Measurements from ENCODE around the gene CENPN. TPM values are rescaled to one million over a fixed set of nuclear protein-coding genes. Genes with fewer than 3 reads are reported as not detected.

Gene CENPN
- total RNA-seq, 1 experiment from 2014 or later, result 78.6 TPM

DNA sequence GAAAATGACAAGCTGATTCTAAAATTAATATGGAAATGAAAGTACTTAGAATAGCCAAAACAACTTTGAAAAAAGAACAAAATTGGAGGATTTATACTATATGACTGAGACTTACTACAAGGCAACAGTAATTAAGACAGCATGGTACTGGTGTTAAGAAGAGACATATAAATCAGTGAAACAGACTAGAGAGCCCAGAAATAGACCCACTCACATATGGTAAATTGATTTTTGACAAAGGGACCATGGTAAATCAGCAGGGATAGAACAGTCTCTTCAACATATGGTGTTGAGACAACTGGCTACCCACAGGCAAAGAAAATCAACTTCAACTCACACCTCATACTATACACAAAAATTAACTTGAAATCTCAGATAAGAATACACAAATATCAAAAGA lies 13.2 kb upstream of the CENPN start:
- Histone ChIP-seq H3K79me1 (ENCODE audit: insufficient read depth, low read depth, low read length, poor library complexity, severe bottlenecking) (peaks cover 7% of the 10 kb centered on the region), H3K56ac (ENCODE audit: insufficient read length, low read depth, low read length) (no peak overlapping the region), H3K4ac (ENCODE audit: low read depth, low read length) (no peak overlapping the region), H2BK120ac (ENCODE audit: low read depth, low read length, poor library complexity, severe bottlenecking) (no peak overlapping the region), H3K18ac (ENCODE audit: insufficient read length, low read depth, low read length) (no peak overlapping the region), H2AK5ac (ENCODE audit: insufficient read length, low read length) (no peak overlapping the region), H3K9ac (ENCODE audit: extremely low read depth, insufficient read length, low read length) (no peak overlapping the region), H3K14ac (ENCODE audit: insufficient read depth, low read length) (no peak overlapping the region), H2BK20ac (ENCODE audit: low read depth, low read length, poor library complexity, severe bottlenecking) (no peak overlapping the region), H3K4me2 (ENCODE audit: insufficient read depth, insufficient read length, low read length) (no peak overlapping the region), H3T11ph (ENCODE audit: low read length) (no peak overlapping the region), H3K27ac (ENCODE audit: insufficient read length, low read depth, low read length) (no peak overlapping the region), H2BK5ac (ENCODE audit: insufficient read length, low read length) (no peak overlapping the region), H3K27me3 (ENCODE audit: insufficient read depth, low read length) (no peaks in the 10 kb centered on the region), H3K23ac (ENCODE audit: insufficient read length, low read depth, low read length) (no peak overlapping the region), H4K91ac (ENCODE audit: insufficient read length, low read depth, low read length) (no peak overlapping the region), H2BK12ac (ENCODE audit: insufficient read length, low read depth, low read length) (no peak overlapping the region), H3K4me1 (ENCODE audit: insufficient read depth, low read length) (no peaks in the 10 kb centered on the region), H3K23me2 (ENCODE audit: insufficient read length, low read depth, low read length, poor library complexity, severe bottlenecking) (no peaks in the 10 kb centered on the region), H2AFZ (ENCODE audit: low read length) (no peak overlapping the region), H4K5ac (ENCODE audit: insufficient read length, low read depth, low read length) (no peak overlapping the region), H3K9me3 (ENCODE audit: control insufficient read depth, low read depth, low read length) (no peaks in the 10 kb centered on the region), H2BK15ac (ENCODE audit: low read depth, low read length) (no peak overlapping the region), H3K79me2 (ENCODE audit: insufficient read depth, low read length) (no peaks in the 10 kb centered on the region; the same call in 1 of the 2 replicates), H4K20me1 (ENCODE audit: control insufficient read depth, insufficient read depth, insufficient read length) (no peaks in the 10 kb centered on the region), H4K8ac (replicated peaks; ENCODE audit: insufficient read length, low read depth, low read length) (no peak overlapping the region)
- Mint-ChIP-seq H3K36me3 (ENCODE audit: insufficient read depth in 1 of 3, low read depth in 3 of 3) (peaks cover 3 to 15% (median 4%) of the 10 kb centered on the region in 3 experiments; a peak in 5 of 7 replicates), H3K27ac (no peak overlapping the region; a peak in 1 of 7 replicates), H3K4me1 (peaks cover under 1 to 8% of the 10 kb centered on the region in 2 experiments; a peak in 3 of 4 replicates), H3K27me3 (ENCODE audit: low read depth) (no peaks in the 10 kb centered on the region; the same call in 1 of the 2 replicates), H3K9me3 (no peaks in the 10 kb centered on the region), H3K4me3 (no peak overlapping the region)
- DNase-seq, result no peak
- TF ChIP-seq, protein P1, sequence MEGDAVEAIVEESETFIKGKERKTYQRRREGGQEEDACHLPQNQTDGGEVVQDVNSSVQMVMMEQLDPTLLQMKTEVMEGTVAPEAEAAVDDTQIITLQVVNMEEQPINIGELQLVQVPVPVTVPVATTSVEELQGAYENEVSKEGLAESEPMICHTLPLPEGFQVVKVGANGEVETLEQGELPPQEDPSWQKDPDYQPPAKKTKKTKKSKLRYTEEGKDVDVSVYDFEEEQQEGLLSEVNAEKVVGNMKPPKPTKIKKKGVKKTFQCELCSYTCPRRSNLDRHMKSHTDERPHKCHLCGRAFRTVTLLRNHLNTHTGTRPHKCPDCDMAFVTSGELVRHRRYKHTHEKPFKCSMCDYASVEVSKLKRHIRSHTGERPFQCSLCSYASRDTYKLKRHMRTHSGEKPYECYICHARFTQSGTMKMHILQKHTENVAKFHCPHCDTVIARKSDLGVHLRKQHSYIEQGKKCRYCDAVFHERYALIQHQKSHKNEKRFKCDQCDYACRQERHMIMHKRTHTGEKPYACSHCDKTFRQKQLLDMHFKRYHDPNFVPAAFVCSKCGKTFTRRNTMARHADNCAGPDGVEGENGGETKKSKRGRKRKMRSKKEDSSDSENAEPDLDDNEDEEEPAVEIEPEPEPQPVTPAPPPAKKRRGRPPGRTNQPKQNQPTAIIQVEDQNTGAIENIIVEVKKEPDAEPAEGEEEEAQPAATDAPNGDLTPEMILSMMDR (conservative IDR thresholded peaks at IDR 0.05), result no peak
